DMS114 treated with DMSO at 0.1 percent for 48 hours (cell line): ENCODE data around the gene CCT8.

Experiments used
- DNase-seq: peaks from one replicate; lab custom pipeline; 2025; ENCODE audit not compliant: unreplicated experiment; lab: John Stamatoyannopoulos, UW

CCT8 gene

GRCh38 chr21:29073222-29074006 lies at the start of gene CCT8:
TSS of gene CCT8 (minus strand) at chr21:29073648. CDS start at chr21:29073590, 58 bp downstream.
- DNase-seq, result peak; percentile 95

GRCh38 chr21:29121759-29122158 lies 48.3 kb upstream of the CCT8 start:
- DNase-seq, result no peak

GRCh38 chr21:29117372-29117955 lies 44.0 kb upstream of the CCT8 start:
- DNase-seq, result no peak

GRCh38 chr21:29115899-29116298 lies 42.5 kb upstream of the CCT8 start:
- no peak for DNase-seq

- DNase-seq, result no peak
Observed at GRCh38 chr21:29114765-29115500, 41.5 kb upstream of the CCT8 start.

GRCh38 chr21:29105218-29105617 lies 31.8 kb upstream of the CCT8 start:
- no peak for DNase-seq

GRCh38 chr21:29104239-29104708 lies 30.8 kb upstream of the CCT8 start:
- no peak for DNase-seq

- DNase-seq, result no peak
Observed at GRCh38 chr21:29102791-29103257, 29.4 kb upstream of the CCT8 start.

GRCh38 chr21:29098156-29098555 lies 24.7 kb upstream of the CCT8 start:
- DNase-seq, result no peak

GRCh38 chr21:29096218-29097015 lies 23.0 kb upstream of the CCT8 start:
- DNase-seq, result no peak

GRCh38 chr21:29092102-29092959 lies 18.9 kb upstream of the CCT8 start:
- no peak for DNase-seq

GRCh38 chr21:29091033-29091432 lies 17.6 kb upstream of the CCT8 start:
- DNase-seq, result no peak

GRCh38 chr21:29085106-29085752 lies 11.8 kb upstream of the CCT8 start:
- no peak for DNase-seq

- no peak for DNase-seq
Observed at GRCh38 chr21:29084372-29084771, 10.9 kb upstream of the CCT8 start.

- DNase-seq, result no peak
Observed at GRCh38 chr21:29083306-29083705, 9.9 kb upstream of the CCT8 start.

- no peak for DNase-seq
Observed at GRCh38 chr21:29082046-29082815, 8.8 kb upstream of the CCT8 start.

- no peak for DNase-seq
Observed at GRCh38 chr21:29080454-29080941, 7.0 kb upstream of the CCT8 start.
